IMR-90 (cell line): ENCODE results near the gene PSMA7. TPM values are rescaled to one million over a fixed set of nuclear protein-coding genes. Genes with fewer than 3 reads are reported as not detected.

Experiments used
- ATAC-seq: fragments of 200-7000 bp; cut with Tn5 transposase; 2 replicates; pipeline ENCODE4 v1.9.1; 2020; ENCODE audit warnings: low read depth, mild to moderate bottlenecking, moderate library complexity
- BruUV-seq: library from RNA; stranded (reverse); fragments of 400-500 nt; replicated peaks from 2 replicates; lab custom pipeline; 2021; lab: Mats Ljungman, UMichigan
- CTCF ChIA-PET: fragments of 300-600 bp; formaldehyde crosslinking; extraction: SDS; loops from one replicate; lab custom pipeline; 2021; ENCODE audit warnings: antibody characterized with exemption; lab: Yijun Ruan, JAX
- POLR2A ChIA-PET: fragments of 300-600 bp; sonication (Branson Sonifier 250); formaldehyde crosslinking; loops from one replicate; lab custom pipeline; 2022; ENCODE audit warnings: antibody characterized with exemption; ENCODE audit not compliant: unreplicated experiment; lab: Charles Lee
- DNase-seq: peaks from one replicate; pipeline ENCODE4 v3.0.0; 2013
- H2AFZ ChIP-seq: replicated peaks from 2 replicates; pipeline ENCODE3; 2013; ENCODE audit warnings: low read length, mild to moderate bottlenecking; ENCODE audit not compliant: poor library complexity
- H2AK5ac ChIP-seq: 2 replicates; pipeline ENCODE4 v1.6.1; 2013; ENCODE audit warnings: low read depth, low read length, inconsistent platforms
- H2AK9ac ChIP-seq: replicated peaks from 2 replicates; pipeline ENCODE3; 2013; ENCODE audit warnings: mild to moderate bottlenecking, low read depth, low read length, moderate library complexity; ENCODE audit not compliant: poor library complexity
- H2BK120ac ChIP-seq: 2 replicates; pipeline ENCODE4 v1.6.1; 2013; ENCODE audit warnings: low read depth, low read length, inconsistent platforms
- H2BK15ac ChIP-seq: 3 replicates; pipeline ENCODE4 v1.6.1; 2013; ENCODE audit warnings: low read depth, low read length, inconsistent platforms
- H2BK20ac ChIP-seq: 2 replicates; pipeline ENCODE4 v1.6.1; 2013; ENCODE audit warnings: low read depth, mild to moderate bottlenecking, inconsistent platforms, low read length, moderate library complexity
- H2BK5ac ChIP-seq: 2 replicates; pipeline ENCODE4 v1.6.1; 2013; ENCODE audit warnings: mild to moderate bottlenecking, low read depth, low read length, inconsistent platforms; ENCODE audit not compliant: poor library complexity, severe bottlenecking
- H3K14ac ChIP-seq: replicated peaks from 2 replicates; pipeline ENCODE4 v1.6.1; 2013; ENCODE audit warnings: low read depth, low read length, inconsistent platforms
- H3K18ac ChIP-seq: 2 replicates; pipeline ENCODE4 v1.6.1; 2013; ENCODE audit warnings: low read depth, low read length, control low read depth
- H3K23ac ChIP-seq: 2 replicates; pipeline ENCODE4 v1.6.1; 2013; ENCODE audit warnings: low read depth, low read length, inconsistent platforms
- H3K27ac ChIP-seq: 2 replicates; pipeline ENCODE4 v1.5.1; 2013; ENCODE audit warnings: mild to moderate bottlenecking, control low read depth, low read length; ENCODE audit not compliant: insufficient read depth
- H3K27me3 ChIP-seq: 2 replicates; pipeline ENCODE4 v1.6.1; 2013; ENCODE audit warnings: low read length; ENCODE audit not compliant: control insufficient read depth, insufficient read depth
- H3K36me3 ChIP-seq: 2 replicates; pipeline ENCODE4 v1.6.1; 2013; ENCODE audit warnings: low read length, mixed read lengths; ENCODE audit not compliant: control insufficient read depth, insufficient read depth
- H3K4ac ChIP-seq: 2 replicates; pipeline ENCODE4 v1.6.1; 2013; ENCODE audit warnings: low read depth, low read length, inconsistent platforms
- H3K4me1 ChIP-seq: 2 replicates; pipeline ENCODE4 v1.6.1; 2013; ENCODE audit warnings: low read length, mixed read lengths; ENCODE audit not compliant: control insufficient read depth, insufficient read depth
- H3K4me2 ChIP-seq: 2 replicates; pipeline ENCODE4 v1.6.1; 2013; ENCODE audit warnings: low read depth, mild to moderate bottlenecking, control low read depth, low read length, moderate library complexity
- H3K4me3 ChIP-seq: 2 replicates; pipeline ENCODE4 v1.5.1; 2013; ENCODE audit warnings: low read depth, mild to moderate bottlenecking, control low read depth, low read length, moderate library complexity; ENCODE audit not compliant: insufficient read depth
- H3K56ac ChIP-seq: 2 replicates; pipeline ENCODE4 v1.6.1; 2013; ENCODE audit warnings: low read length, inconsistent platforms; ENCODE audit not compliant: insufficient read depth; ENCODE audit errors: extremely low read depth
- H3K79me1 ChIP-seq, 2 experiments: 2 replicates each; pipeline ENCODE4 v1.6.1; 2013; ENCODE audit warnings: low read length in 2 of 2, inconsistent platforms in 1 of 2, low read depth in 1 of 2
- H3K9ac ChIP-seq: 2 replicates; pipeline ENCODE4 v1.6.1; 2013; ENCODE audit warnings: low read depth, low read length, control low read depth
- H3K9me1 ChIP-seq: 2 replicates; pipeline ENCODE4 v1.6.1; 2013; ENCODE audit warnings: low read length, inconsistent platforms; ENCODE audit not compliant: insufficient read depth
- H3K9me3 ChIP-seq: 2 replicates; pipeline ENCODE4 v1.6.1; 2013; ENCODE audit warnings: low read length; ENCODE audit not compliant: control insufficient read depth, insufficient read depth
- H4K20me1 ChIP-seq: 2 replicates; pipeline ENCODE4 v1.6.1; 2013; ENCODE audit warnings: low read length, inconsistent platforms; ENCODE audit not compliant: insufficient read depth
- H4K5ac ChIP-seq: 2 replicates; pipeline ENCODE4 v1.6.1; 2013; ENCODE audit warnings: mild to moderate bottlenecking, low read depth, low read length, control low read depth
- H4K8ac ChIP-seq, 2 experiments: 2 replicates each; pipeline ENCODE4 v1.6.1; 2013; ENCODE audit warnings: low read depth in 2 of 2, low read length in 2 of 2, control low read depth in 1 of 2, inconsistent platforms in 1 of 2
- H4K91ac ChIP-seq: 2 replicates; pipeline ENCODE4 v1.6.1; 2013; ENCODE audit warnings: low read depth, low read length, inconsistent platforms; ENCODE audit not compliant: insufficient read depth
- CEBPB ChIP-seq: IDR thresholded peaks from 2 replicates; pipeline ENCODE4 v1.6.1; 2012; ENCODE audit warnings: low read depth, low read length, improper control_type of control experiment
- ELK1 ChIP-seq: fragments of 150-350 bp; IDR thresholded peaks from 2 replicates; pipeline ENCODE4 v1.6.1; 2016; ENCODE audit warnings: low read depth, mild to moderate bottlenecking, low read length, moderate library complexity, borderline replicate concordance
- MAZ ChIP-seq: IDR thresholded peaks from 2 replicates; pipeline ENCODE4 v1.6.1; 2012; ENCODE audit warnings: low read depth, mild to moderate bottlenecking, low read length, improper control_type of control experiment, moderate library complexity, borderline replicate concordance
- NFE2L2 ChIP-seq: fragments of 150-350 bp; IDR thresholded peaks from 2 replicates; pipeline ENCODE4 v1.6.1; 2016; ENCODE audit warnings: low read depth, mild to moderate bottlenecking, low read length
- RCOR1 ChIP-seq: IDR thresholded peaks from 2 replicates; pipeline ENCODE4 v1.6.1; 2012; ENCODE audit warnings: mild to moderate bottlenecking, low read length, improper control_type of control experiment; ENCODE audit not compliant: insufficient replicate concordance
- RFX5 ChIP-seq: IDR thresholded peaks from 2 replicates; pipeline ENCODE4 v1.8.0; 2012; ENCODE audit warnings: low read depth, mild to moderate bottlenecking, low read length, moderate library complexity
- USF2 ChIP-seq: fragments of 150-350 bp; IDR thresholded peaks from 2 replicates; pipeline ENCODE4 v1.6.1; 2017; ENCODE audit warnings: mild to moderate bottlenecking, antibody characterized with exemption, low read length, low read depth
- WGBS, 2 experiments: methylation state at CpG; one replicate each; pipeline versions ENCODE4 v1.1.5 to v1.1.7; 2013; ENCODE audit warnings: missing lambda C conversion rate in 2 of 2; ENCODE audit not compliant: insufficient read length in 1 of 2; ENCODE audit errors: extremely low coverage in 2 of 2; 5-methylcytosine and 5-hydroxymethylcytosine counted together
- dilution Hi-C: fragments of 300-500 bp; cut with HindIII; formaldehyde crosslinking; loops from one replicate; pipeline ENCODE4 v1.14.3; 2018; ENCODE audit warnings: low sequenced_read_pairs; ENCODE audit not compliant: unreplicated experiment
- in situ Hi-C: fragments of 300-500 bp; cut with MboI; formaldehyde crosslinking; loops from 3 replicates; pipeline ENCODE4 v1.14.3; 2019; ENCODE audit warnings: low sequenced_read_pairs, inconsistent platforms, mixed read lengths
- intact Hi-C: fragments of 100-400 bp; cut with micrococcal nuclease; formaldehyde crosslinking; loops from 2 replicates; pipeline ENCODE4 v1.10.0; 2022
- polyA plus RNA-seq, 3 experiments: library from polyadenylated mRNA; depleted of rRNA; stranded (reverse); fragments of >200 nt; gene quantifications; 2 replicates each; pipeline ENCODE4 v1.2.3, GENCODE V29; 2012; ENCODE audit warnings: low replicate concordance in 1 of 3
- total RNA-seq: library from RNA; depleted of rRNA; stranded (reverse); fragments of >200 nt; gene quantifications from 2 replicates; pipeline ENCODE4 v1.2.3, GENCODE V29; 2012

The PSMA7 gene
- total and polyA plus RNA-seq, 2 of the 4 experiments (the other 2 are of a cell fraction): 417 to 458 TPM

- no peak for TF ChIP-seq NFE2L2
These were observed 23.4 kb downstream of the PSMA7 start (continued) for GRCh38 chr20:62119591-62120364.

- H2BK120ac ChIP-seq: no peak overlapping the region
- H3K4me1 ChIP-seq: peaks cover 8% of the 10 kb centered on the region
- H2BK20ac ChIP-seq: no peak overlapping the region
- H4K5ac ChIP-seq: no peak overlapping the region
- H4K91ac ChIP-seq: no peak overlapping the region
- H3K36me3 ChIP-seq: peaks cover 1% of the 10 kb centered on the region; the same call in 1 of the 2 replicates
- H3K79me1 ChIP-seq: peaks cover 6 to 11% of the 10 kb centered on the region in 2 experiments; a peak in 3 of 4 replicates
- DNase-seq: no peak
- H3K23ac ChIP-seq: no peak overlapping the region
- no TSS peak for BruUV-seq
- intact Hi-C loops: no loop called here
- no peak overlapping the region for H2AK9ac ChIP-seq
- no peak overlapping the region for H3K18ac ChIP-seq
- no peak overlapping the region for H3K14ac ChIP-seq
- ChIA-PET CTCF (no interaction called here), POLR2A (no interaction called here)
- no peak overlapping the region for H4K8ac ChIP-seq
- TF ChIP-seq CEBPB (no peak), USF2 (no peak), NFE2L2 (no peak), RCOR1 (no peak), ELK1 (no peak), MAZ (no peak), RFX5 (no peak)
- H3K4me3 ChIP-seq: no peak overlapping the region
- H3K4ac ChIP-seq: no peak overlapping the region
- no peak overlapping the region for H2BK5ac ChIP-seq
- H3K27me3 ChIP-seq: peaks cover 33% of the 10 kb centered on the region
- in situ Hi-C loops: no loop called here
- 38% methylated on average over 2 of the region's 5 CpGs; no CpG with 5 or more reads in 1 of the 2 experiments for WGBS, 2 experiments
- no peak overlapping the region for H2AK5ac ChIP-seq
- H3K27ac ChIP-seq: no peak overlapping the region
- peaks cover 11% of the 10 kb centered on the region for H4K20me1 ChIP-seq
- H3K4me2 ChIP-seq: no peak overlapping the region
- H3K9me3 ChIP-seq: peaks cover 3% of the 10 kb centered on the region; the same call in 1 of the 2 replicates
- no peak overlapping the region for H3K56ac ChIP-seq
- H2AFZ ChIP-seq: no peak overlapping the region
- dilution Hi-C loops: no loop called here
- no peak overlapping the region for H3K9ac ChIP-seq
- ATAC-seq: no peak
- no peak overlapping the region for H2BK15ac ChIP-seq
- H3K9me1 ChIP-seq: peaks cover 6% of the 10 kb centered on the region
These were observed 24.1 kb downstream of the PSMA7 start for GRCh38 chr20:62119115-62119514.
